CD4-positive, alpha-beta T cell treated with Interferon gamma for 1 hour (primary cell): ENCODE data around the gene OR51B6.
"Not testable (repeated sequence)": the region's sequence is repeated elsewhere in the genome, so short reads cannot be mapped to it uniquely, and the experiment has no call there.

ENCODE experiments used
- DNase-seq: peaks from one replicate; pipeline ENCODE4 v3.0.0-alpha.2; 2020

OR51B6 gene

DNA sequence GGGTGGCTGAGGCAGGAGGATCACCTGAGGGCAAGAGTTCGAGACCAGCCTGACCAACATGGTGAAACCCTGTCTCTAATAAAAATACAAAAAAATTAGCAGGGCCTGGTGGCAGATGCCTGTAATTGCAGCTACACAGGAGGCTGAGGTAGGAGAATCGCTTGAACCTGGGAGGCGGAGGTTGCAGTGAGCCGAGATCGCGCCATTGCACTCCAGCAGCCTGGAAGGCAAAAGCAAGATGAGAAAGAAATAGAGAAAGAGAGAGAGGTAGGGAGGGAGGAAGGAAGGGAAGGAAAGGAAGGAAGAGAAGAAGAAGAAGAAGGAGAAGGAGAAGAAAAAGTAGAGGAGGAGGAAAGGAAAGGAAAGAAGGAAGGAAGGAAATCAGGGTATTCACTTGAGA is 15.1 kb downstream of the OR51B6 start:
- not testable (repeated sequence) for DNase-seq

DNA sequence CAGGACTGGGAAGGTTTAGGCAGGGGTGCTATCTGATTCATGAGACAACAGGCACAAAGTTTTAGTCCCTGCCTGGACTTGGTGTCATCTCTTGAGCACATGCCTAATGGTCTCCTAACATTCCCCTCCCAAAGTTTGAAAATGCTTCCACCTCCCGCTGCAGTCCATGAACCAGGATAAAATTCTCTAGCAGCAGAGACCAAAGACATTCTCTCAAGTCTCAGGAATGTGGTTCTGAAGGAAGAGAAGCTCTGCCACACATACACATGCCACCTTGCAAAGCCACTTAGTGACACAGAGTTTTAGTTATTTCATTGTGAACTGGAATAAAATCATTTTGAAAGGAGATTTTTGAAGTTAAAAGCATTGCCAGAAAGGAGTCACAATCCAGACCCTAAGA is 15.5 kb downstream of the OR51B6 start:
- no peak for DNase-seq

DNA sequence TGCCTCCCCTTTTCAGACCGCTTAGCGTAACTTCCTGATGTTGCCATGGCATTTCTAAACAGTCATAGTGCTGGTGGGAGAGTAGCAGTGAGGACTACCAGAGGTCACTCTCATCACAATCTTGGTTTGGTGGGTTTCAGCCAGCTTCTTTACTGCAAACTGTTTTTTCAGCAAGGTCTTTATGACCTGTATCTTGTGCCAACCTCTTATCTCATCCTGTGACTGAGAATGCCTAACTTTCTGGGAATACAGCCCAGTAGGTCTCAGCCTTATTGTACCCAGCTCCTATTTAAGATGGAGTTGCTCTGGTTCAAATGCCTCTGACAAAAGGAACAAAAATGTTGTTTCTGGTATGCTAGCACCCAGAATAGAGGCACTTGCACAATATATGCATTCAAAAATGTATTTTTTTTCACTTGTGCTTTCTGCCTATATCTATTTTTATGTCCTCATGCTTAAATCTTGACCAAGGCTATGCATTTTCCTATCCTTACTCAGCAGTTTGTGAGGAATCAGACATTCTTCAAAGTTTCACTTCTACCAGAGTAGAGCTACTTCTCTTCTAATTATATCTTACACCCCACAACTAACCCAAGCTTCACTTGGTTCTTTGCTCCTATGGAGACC is 16.3 kb downstream of the OR51B6 start:
- DNase-seq = no peak

DNA sequence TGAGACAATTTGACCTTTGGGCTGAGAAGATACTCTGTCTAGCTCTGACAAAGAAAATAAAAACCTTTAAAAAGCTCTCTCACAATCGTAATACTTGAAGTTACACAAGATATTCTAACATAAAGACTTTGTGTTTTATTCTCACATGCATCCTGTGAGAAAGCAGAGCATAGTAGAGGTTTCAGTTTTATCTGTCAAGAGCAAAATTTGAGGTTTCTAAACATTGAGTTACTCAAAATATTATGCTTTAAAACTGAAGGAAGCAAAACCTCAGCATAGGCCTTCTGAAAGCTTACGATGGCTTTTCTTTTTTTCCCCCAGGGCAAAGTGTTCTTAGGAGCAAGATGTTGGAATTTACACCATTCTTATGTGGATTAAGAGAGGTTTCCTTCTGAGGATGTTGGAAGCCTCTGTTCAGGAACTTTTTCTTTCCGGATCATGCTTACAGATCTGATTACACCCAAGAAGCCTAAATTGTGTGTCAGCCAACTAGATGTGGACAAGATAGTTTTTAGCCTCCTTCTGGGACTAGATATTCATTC is 17.3 kb downstream of the OR51B6 start:
- DNase-seq = no peak

DNA sequence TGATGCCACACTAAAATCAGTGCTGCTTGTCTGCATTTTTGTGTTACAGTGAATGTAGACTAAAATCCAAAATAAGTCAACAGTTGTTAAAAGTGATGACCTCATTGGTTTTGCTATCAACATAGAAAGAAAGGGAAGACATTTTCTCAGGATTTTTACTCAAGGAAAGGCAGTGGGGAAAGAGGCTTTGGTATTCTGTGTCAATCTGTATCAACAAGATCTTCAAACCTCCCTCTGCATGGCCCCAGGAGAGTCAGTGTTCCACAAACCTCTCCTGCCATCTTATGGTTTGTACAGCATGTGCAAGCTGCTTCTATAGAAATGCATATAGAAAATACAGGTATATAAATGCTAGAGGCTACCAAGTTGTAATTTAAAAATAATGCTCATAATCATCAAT is 18.5 kb downstream of the OR51B6 start:
- DNase-seq = no peak

DNA sequence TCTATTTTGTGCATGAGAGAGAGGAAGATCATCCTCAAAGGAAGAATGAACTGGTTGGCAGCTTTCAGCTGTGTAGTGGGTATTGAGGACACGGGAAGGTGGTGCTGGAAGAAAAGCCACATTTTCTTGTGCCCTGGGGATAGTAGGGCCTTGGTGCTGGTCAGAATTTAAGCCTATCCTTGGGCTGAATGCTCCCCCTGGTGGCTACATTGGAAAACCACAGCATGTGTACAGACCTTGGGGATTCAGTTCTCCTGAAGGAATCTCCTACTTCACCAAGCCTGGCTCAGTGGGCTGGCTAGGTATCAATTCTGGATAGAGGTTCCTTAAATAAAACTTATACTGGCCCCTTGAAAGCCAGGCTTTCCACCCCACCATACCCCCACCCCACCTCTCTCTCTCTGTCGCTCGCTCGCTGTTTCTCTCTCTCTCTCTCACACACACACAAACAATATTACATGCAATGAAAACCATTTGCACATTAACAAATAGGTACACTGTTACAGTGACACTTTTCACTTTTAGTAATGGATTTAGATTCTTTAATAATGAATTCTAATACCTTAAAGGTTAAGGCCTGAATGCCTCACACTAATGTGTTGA is 29.5 kb downstream of the OR51B6 start:
- DNase-seq = no peak

DNA sequence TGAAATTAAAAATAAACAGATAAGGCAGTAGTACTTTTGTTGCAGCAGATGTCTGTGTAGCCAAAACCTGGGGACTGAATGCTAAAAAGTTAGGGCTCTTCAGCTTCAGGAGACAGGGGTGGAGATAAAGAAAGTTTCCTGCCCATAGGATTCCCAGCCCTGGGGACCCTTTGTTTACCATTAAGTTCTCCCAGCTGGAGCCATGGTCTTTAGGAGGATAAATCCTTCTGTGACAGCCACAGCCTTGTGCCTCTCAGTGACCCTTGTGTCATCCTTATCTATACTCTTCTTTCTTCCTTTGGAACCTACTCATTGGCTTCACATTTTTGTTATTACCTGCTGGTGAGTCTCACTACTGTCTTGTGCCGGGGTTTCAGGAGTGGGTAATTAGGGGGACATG is 32.3 kb downstream of the OR51B6 start, which contains the start of gene OR51M1:
TSS of gene OR51M1 (plus strand) at position 237 of the 400 bp plus-strand sequence. CDS start 5,587 bp downstream, outside the sequence.
- DNase-seq = no peak

DNA sequence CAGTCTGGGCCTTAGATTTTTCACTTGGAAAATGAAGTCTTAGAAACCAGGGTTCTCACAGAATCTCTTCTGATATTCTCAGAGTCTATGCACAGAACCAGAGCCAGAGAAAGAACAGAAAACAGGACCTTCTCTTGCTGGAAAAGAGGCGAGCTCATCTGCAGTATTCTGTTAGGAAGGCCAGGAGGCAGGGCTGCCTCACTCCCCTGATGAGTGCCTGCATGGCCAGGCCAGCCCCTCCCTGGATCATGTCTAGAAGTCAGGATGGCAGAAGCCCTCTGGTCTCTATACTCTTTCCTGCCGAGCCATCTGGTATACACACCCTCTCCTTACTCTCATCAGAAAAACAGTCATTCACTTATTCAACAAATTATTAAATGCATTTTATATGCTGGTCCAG is 33.0 kb downstream of the OR51B6 start:
- DNase-seq = no peak

DNA sequence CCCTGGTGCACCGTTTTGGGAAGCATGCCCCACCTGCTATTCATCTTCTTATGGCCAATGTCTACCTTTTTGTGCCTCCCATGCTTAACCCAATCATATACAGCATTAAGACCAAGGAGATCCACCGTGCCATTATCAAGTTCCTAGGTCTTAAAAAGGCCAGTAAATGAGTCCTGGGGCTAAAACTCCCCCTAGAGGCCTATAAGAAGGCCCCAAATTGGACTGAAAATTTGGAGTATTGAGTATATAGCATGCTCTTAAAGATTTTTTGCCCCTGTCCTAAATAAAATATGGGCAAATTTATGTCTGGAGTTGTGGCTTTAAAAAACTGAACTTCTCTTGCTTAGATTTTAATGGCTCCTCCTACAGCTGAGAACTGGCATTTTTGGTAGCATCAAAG is 38.9 kb downstream of the OR51B6 start:
- DNase-seq = no peak

DNA sequence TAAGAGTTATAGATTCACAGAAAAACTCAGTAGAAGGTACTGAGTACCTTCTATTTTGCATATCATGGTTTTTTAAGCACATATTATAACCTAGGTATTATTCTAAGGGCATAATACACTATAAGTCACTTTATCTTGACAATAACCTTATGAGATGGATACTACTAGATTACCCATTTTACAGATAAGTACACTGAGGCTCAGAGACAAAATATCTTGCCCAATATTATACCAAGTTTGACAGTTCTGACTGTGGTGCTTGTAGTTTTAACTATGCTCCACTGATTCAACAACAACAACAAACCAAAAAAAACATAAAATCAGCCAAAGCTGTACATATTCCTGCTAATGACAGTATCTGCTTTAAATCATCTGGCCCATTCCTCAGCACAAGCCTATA is 42.8 kb downstream of the OR51B6 start:
- DNase-seq = no peak

DNA sequence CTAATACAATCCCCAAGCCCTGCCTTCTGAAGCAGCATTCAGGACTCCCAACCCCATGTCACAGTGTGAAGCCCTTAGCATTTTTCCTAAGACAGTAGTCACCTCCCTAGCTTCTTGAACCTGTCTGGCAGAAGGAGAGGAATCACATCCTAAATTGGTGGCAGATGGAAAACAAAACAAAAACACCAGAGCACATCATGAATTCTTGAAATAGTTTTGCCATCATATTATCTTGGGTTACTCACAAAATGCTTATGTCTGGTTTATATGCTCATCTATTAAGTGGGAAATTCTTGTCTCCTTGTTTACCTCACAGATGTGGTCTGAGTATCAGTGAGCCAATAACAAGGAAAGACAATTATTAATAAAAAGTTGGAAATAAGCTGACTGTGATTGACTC is 47.6 kb downstream of the OR51B6 start:
- DNase-seq = no peak
